ENCODE results near the gene NHSL1. TPM values are rescaled to one million over a fixed set of nuclear protein-coding genes. Genes with fewer than 3 reads are reported as not detected.

Gene NHSL1
- total RNA-seq, 2 donors from 2014 or later, result 82.8 to 94.8 TPM

GRCh38 chr6:138487102-138487604 lies 12.1 kb downstream of the NHSL1 start:
- H3K9me3 ChIP-seq, result no peaks in the 10 kb centered on the region
- peak overlapping the region in 1 of 2 donors; percentile 22 for H3K9ac ChIP-seq (ENCODE audit: low read depth in 2 of 2, low read length in 2 of 2)
- peak overlapping the region; percentile 67 for H3K27ac ChIP-seq
- intact Hi-C loops (cut with DNase I), result no loop called here
- H3K36me3 ChIP-seq, result no peaks in the 10 kb centered on the region
- peaks cover 10% of the 10 kb centered on the region for H3K4me1 ChIP-seq
- DNase-seq, result no peak
- no peak overlapping the region for H3K4me3 ChIP-seq
- no peak for TF ChIP-seq CTCF (IDR thresholded peaks at IDR 0.05)
- H3K27me3 ChIP-seq, result no peaks in the 10 kb centered on the region

- Histone ChIP-seq H3K4me1 (peaks cover 10% of the 10 kb centered on the region), H3K27ac (peak overlapping the region; percentile 67)
- no peak for TF ChIP-seq CTCF (IDR thresholded peaks at IDR 0.05)
Measured at GRCh38 chr6:138486249-138487101, 12.8 kb downstream of the NHSL1 start.

GRCh38 chr6:138485586-138486248 lies 13.6 kb downstream of the NHSL1 start:
- no peak overlapping the region for H3K4me3 ChIP-seq
- peak overlapping the region; percentile 67 for H3K27ac ChIP-seq
- peak overlapping the region in 1 of 2 donors; percentile 19 for H3K9ac ChIP-seq (ENCODE audit: low read depth in 2 of 2, low read length in 2 of 2)
- no peaks in the 10 kb centered on the region for H3K9me3 ChIP-seq
- intact Hi-C loops (cut with DNase I), result no loop called here
- H3K27me3 ChIP-seq, result no peaks in the 10 kb centered on the region
- DNase-seq, result no peak
- no peaks in the 10 kb centered on the region for H3K36me3 ChIP-seq
- TF ChIP-seq CTCF (IDR thresholded peaks at IDR 0.05), result no peak
- peaks cover 10% of the 10 kb centered on the region for H3K4me1 ChIP-seq

More at GRCh38 chr6:138486249-138487101, 12.8 kb downstream of the NHSL1 start:
- Histone ChIP-seq H3K36me3 (no peaks in the 10 kb centered on the region), H3K9me3 (no peaks in the 10 kb centered on the region), H3K4me3 (no peak overlapping the region), H3K27me3 (no peaks in the 10 kb centered on the region), H3K9ac (ENCODE audit: low read depth in 2 of 2, low read length in 2 of 2) (peak overlapping the region in 1 of 2 donors; percentile 48)
- intact Hi-C loops (cut with DNase I), result no loop called here
- no peak for DNase-seq

- no peak for DNase-seq
- H3K27me3 ChIP-seq, result no peaks in the 10 kb centered on the region
- intact Hi-C loops (cut with DNase I), result no loop called here
- H3K27ac ChIP-seq, result no peak overlapping the region
- peak overlapping the region in 1 of 2 donors; percentile 30 for H3K9ac ChIP-seq (ENCODE audit: low read depth in 2 of 2, low read length in 2 of 2)
- no peaks in the 10 kb centered on the region for H3K36me3 ChIP-seq
- peaks cover 10% of the 10 kb centered on the region for H3K4me1 ChIP-seq
- H3K9me3 ChIP-seq, result no peaks in the 10 kb centered on the region
- no peak for TF ChIP-seq CTCF (IDR thresholded peaks at IDR 0.05)
- no peak overlapping the region for H3K4me3 ChIP-seq
Measured at GRCh38 chr6:138485005-138485545, 14.2 kb downstream of the NHSL1 start.

GRCh38 chr6:138484018-138484731 lies 15.1 kb downstream of the NHSL1 start:
- no peaks in the 10 kb centered on the region for H3K36me3 ChIP-seq
- H3K27ac ChIP-seq, result no peak overlapping the region
- no peak for DNase-seq
- H3K4me3 ChIP-seq, result no peak overlapping the region
- H3K4me1 ChIP-seq, result peaks cover 10% of the 10 kb centered on the region
- H3K27me3 ChIP-seq, result no peaks in the 10 kb centered on the region
- no peak for TF ChIP-seq CTCF (IDR thresholded peaks at IDR 0.05)
- H3K9me3 ChIP-seq, result no peaks in the 10 kb centered on the region
- intact Hi-C loops (cut with DNase I), result no loop called here
- H3K9ac ChIP-seq (ENCODE audit: low read depth in 2 of 2, low read length in 2 of 2), result no peak overlapping the region
